HCT116 (cell line): ENCODE results near the gene AGBL3. TPM values are rescaled to one million over a fixed set of nuclear protein-coding genes. Genes with fewer than 3 reads are reported as not detected.
A peak's percentile ranks its signal among the peaks of the same experiment; 100 is the strongest.

Experiments
- ATAC-seq: fragments of 200-7000 bp; cut with Tn5 transposase; 2 replicates; pipeline ENCODE4 v1.9.1; 2020; ENCODE audit warnings: mild to moderate bottlenecking, moderate library complexity
- BruUV-seq: library from RNA; stranded (reverse); fragments of 400-500 nt; replicated peaks from 2 replicates; lab custom pipeline; 2021; lab: Mats Ljungman, UMichigan
- CTCF ChIA-PET: fragments of 300-600 bp; sonication (Branson Sonifier 250); formaldehyde crosslinking; loops from one replicate; lab custom pipeline; 2021; ENCODE audit warnings: antibody characterized with exemption; lab: Charles Lee
- POLR2A ChIA-PET: fragments of 300-600, 350-600 bp; sonication (Branson Sonifier 250); formaldehyde crosslinking; loops from one replicate; lab custom pipeline; 2021; ENCODE audit warnings: antibody characterized with exemption; lab: Charles Lee
- RAD21 ChIA-PET, 2 experiments: fragments of 300-600 bp; sonication (Branson Sonifier 250); formaldehyde crosslinking; loops; one replicate each; lab custom pipeline; 2023; ENCODE audit warnings: low total read pairs in 2 of 2; ENCODE audit not compliant: uncharacterized antibody in 2 of 2, unreplicated experiment in 2 of 2, low non-redundant PET in 1 of 2; lab: Charles Lee
- DNase-seq: peaks from one replicate; pipeline ENCODE4 v3.0.0-alpha.2; 2010; ENCODE audit warnings: low read depth, low spot score
- H2AFZ ChIP-seq: fragments of 200-600 bp; shearing (Covaris generic), sonication (generic); 2 replicates; pipeline ENCODE4 v1.6.1; 2017; ENCODE audit warnings: low read depth, mixed run types, mixed read lengths, antibody characterized with exemption, low read length; ENCODE audit not compliant: poor library complexity, severe bottlenecking
- H3K27ac ChIP-seq: 2 replicates; pipeline ENCODE4 v1.5.1; 2012; ENCODE audit warnings: low read depth, low read length
- H3K27me3 ChIP-seq: fragments of 200-600 bp; sonication (generic); 2 replicates; pipeline ENCODE4 v1.6.1; 2016; ENCODE audit warnings: mixed run types, low read length, mixed read lengths; ENCODE audit not compliant: insufficient read depth
- H3K36me3 ChIP-seq, 2 experiments: fragments of 200-500 bp in 1 of 2; fragments of 200-600 bp in 1 of 2; sonication (Bioruptor generic) in 1 of 2; sonication (generic) in 1 of 2; 2 replicates each; pipeline versions ENCODE4 v1.5.1 to v1.6.1; 2014 to 2016; ENCODE audit warnings: low read length in 2 of 2, inconsistent platforms in 1 of 2, mixed read lengths in 1 of 2, mixed run types in 1 of 2; ENCODE audit not compliant: insufficient read depth in 2 of 2, control insufficient read depth in 1 of 2
- H3K4me1 ChIP-seq, 2 experiments: fragments of 200-600 bp in 1 of 2; sonication (generic) in 1 of 2; 2 replicates each; pipeline versions ENCODE4 v1.5.1 to v1.6.1; 2012 to 2017; ENCODE audit warnings: low read length in 2 of 2, inconsistent platforms in 1 of 2, mild to moderate bottlenecking in 1 of 2, mixed read lengths in 1 of 2, mixed run types in 1 of 2, moderate library complexity in 1 of 2; ENCODE audit not compliant: insufficient read depth in 2 of 2, control insufficient read depth in 1 of 2
- H3K4me2 ChIP-seq: fragments of 200-600 bp; sonication (generic); 2 replicates; pipeline ENCODE4 v1.6.1; 2017; ENCODE audit warnings: mixed run types, low read length, mixed read lengths
- H3K4me3 ChIP-seq, 2 experiments: fragments of 200-600 bp in 1 of 2; sonication (generic) in 1 of 2; replicated peaks in 1 of 2; 2 replicates each; pipeline ENCODE4 v1.5.1; 2011 to 2016; ENCODE audit warnings: low read length in 2 of 2, control low read depth in 1 of 2, low read depth in 1 of 2, mild to moderate bottlenecking in 1 of 2, mixed read lengths in 1 of 2, mixed run types in 1 of 2
- H3K79me2 ChIP-seq: fragments of 200-600 bp; sonication (generic); 2 replicates; pipeline ENCODE4 v1.6.1; 2017; ENCODE audit warnings: mild to moderate bottlenecking, mixed run types, low read length, moderate library complexity, mixed read lengths; ENCODE audit not compliant: insufficient read depth
- H3K9ac ChIP-seq: fragments of 200-600 bp; sonication (generic); 2 replicates; pipeline ENCODE4 v1.6.1; 2016; ENCODE audit warnings: low read length, mixed read lengths
- H3K9me2 ChIP-seq: fragments of 200-600 bp; sonication (generic), shearing (Covaris generic); 2 replicates; pipeline ENCODE4 v1.6.1; 2017; ENCODE audit warnings: mixed run types, mild to moderate bottlenecking, moderate library complexity; ENCODE audit not compliant: insufficient read depth
- H3K9me3 ChIP-seq, 2 experiments: fragments of 200-500 bp in 1 of 2; fragments of 200-600 bp in 1 of 2; sonication (Bioruptor generic) in 1 of 2; sonication (generic) in 1 of 2; 2 replicates each; pipeline ENCODE4 v1.6.1; 2014 to 2017; ENCODE audit warnings: low read length in 2 of 2, mixed read lengths in 2 of 2, inconsistent platforms in 1 of 2, low read depth in 1 of 2, mild to moderate bottlenecking in 1 of 2, mixed run types in 1 of 2, moderate library complexity in 1 of 2; ENCODE audit not compliant: control insufficient read depth in 1 of 2, insufficient read depth in 1 of 2
- H4K20me1 ChIP-seq: fragments of 200-600 bp; sonication (generic), shearing (Covaris generic); 2 replicates; pipeline ENCODE4 v1.6.1; 2017; ENCODE audit warnings: mixed run types, mild to moderate bottlenecking, moderate library complexity; ENCODE audit not compliant: insufficient read depth
- ATF3 ChIP-seq: IDR thresholded peaks from 2 replicates; pipeline ENCODE4 v1.6.1; 2012
- CEBPB ChIP-seq: IDR thresholded peaks from 2 replicates; pipeline ENCODE4 v1.6.1; 2012; ENCODE audit warnings: low read depth
- CTCF ChIP-seq, 3 experiments: fragments of 200-600 bp in 1 of 3; sonication (generic) in 1 of 3; IDR thresholded peaks in 2 of 3; conservative IDR thresholded peaks in 1 of 3; 2 replicates each; pipeline ENCODE4 v1.5.1; 2012 to 2017; ENCODE audit warnings: low read depth in 2 of 3, low read length in 2 of 3, antibody characterized with exemption in 1 of 3, borderline replicate concordance in 1 of 3, control low read depth in 1 of 3, mild to moderate bottlenecking in 1 of 3, mixed read lengths in 1 of 3, mixed run types in 1 of 3, moderate library complexity in 1 of 3; ENCODE audit not compliant: insufficient read depth in 1 of 3
- EGR1 ChIP-seq: IDR thresholded peaks from 2 replicates; pipeline ENCODE4 v1.6.1; 2012; ENCODE audit warnings: low read depth
- EZH2phosphoT487 ChIP-seq: fragments of 200-600 bp; IDR thresholded peaks from 2 replicates; pipeline ENCODE4 v1.6.1; 2018; ENCODE audit warnings: antibody characterized with exemption, borderline replicate concordance
- JUND ChIP-seq: IDR thresholded peaks from 2 replicates; pipeline ENCODE4 v1.6.1; 2012
- MAX ChIP-seq: IDR thresholded peaks from 2 replicates; pipeline ENCODE4 v1.6.1; 2012
- POLR2AphosphoS5 ChIP-seq: IDR thresholded peaks from 2 replicates; pipeline ENCODE4 v1.6.1; 2011; ENCODE audit warnings: mild to moderate bottlenecking, low read depth, low read length, moderate library complexity
- RAD21 ChIP-seq: IDR thresholded peaks from 2 replicates; pipeline ENCODE4 v1.6.1; 2012; ENCODE audit warnings: low read depth, mild to moderate bottlenecking
- REST ChIP-seq: IDR thresholded peaks from 2 replicates; pipeline ENCODE4 v1.6.1; 2012; ENCODE audit warnings: low read depth
- SIN3A ChIP-seq: IDR thresholded peaks from 2 replicates; pipeline ENCODE4 v1.6.1; 2012; ENCODE audit warnings: low read depth
- SRF ChIP-seq: IDR thresholded peaks from 2 replicates; pipeline ENCODE4 v1.6.1; 2012; ENCODE audit warnings: low read depth
- TCF7L2 ChIP-seq: IDR thresholded peaks from 2 replicates; pipeline ENCODE4 v1.7.0; 2011; ENCODE audit warnings: borderline replicate concordance, inconsistent platforms; ENCODE audit not compliant: insufficient read depth, insufficient read length; ENCODE audit errors: extremely low read depth
- ZFX ChIP-seq: fragments of 450-650 bp; IDR thresholded peaks from 2 replicates; pipeline ENCODE4 v1.6.1; 2017
- ZNF274 ChIP-seq: fragments of 200-500 bp; sonication (Bioruptor generic); IDR thresholded peaks from 2 replicates; pipeline ENCODE4 v1.6.1; 2014; ENCODE audit warnings: mild to moderate bottlenecking, low read depth, low read length, inconsistent platforms
- intact Hi-C: fragments of 100-400 bp; cut with micrococcal nuclease; formaldehyde crosslinking; loops from 2 replicates; pipeline ENCODE4 v1.10.0; 2022
- total RNA-seq: library from RNA; stranded (reverse); gene quantifications from one replicate; pipeline ENCODE4 v1.2.1, GENCODE V29; 2021; ENCODE audit not compliant: unreplicated experiment

Gene AGBL3
- total RNA-seq, 1 experiment from 2014 or later: 1.9 TPM

GRCh38 chr7:135164357-135165061 lies 178.2 kb downstream of the AGBL3 start:
- H3K36me3 ChIP-seq: peaks cover 7 to 40% of the 10 kb centered on the region in 2 experiments; a peak in 2 of 4 replicates
- CTCF ChIA-PET: no interaction called here

GRCh38 chr7:135165862-135166261 lies 179.6 kb downstream of the AGBL3 start:
- Histone ChIP-seq H3K4me1 (peaks cover 2 to 20% of the 10 kb centered on the region in 2 experiments), H3K27me3 (no peaks in the 10 kb centered on the region), H3K79me2 (peaks cover 29% of the 10 kb centered on the region), H3K9me3 (no peaks in the 10 kb centered on the region), H3K27ac (no peak overlapping the region), H4K20me1 (peaks cover 3% of the 10 kb centered on the region; the same call in 1 of the 2 replicates), H3K4me3 (no peak overlapping the region), H3K9ac (no peak overlapping the region), H3K36me3 (peaks cover 7 to 40% of the 10 kb centered on the region in 2 experiments; a peak in 2 of 4 replicates), H3K9me2 (no peaks in the 10 kb centered on the region), H2AFZ (no peak overlapping the region), H3K4me2 (no peak overlapping the region)
- intact Hi-C loops: loop anchor here (10.0 kb wide), 2 partner anchors 271 to 471 kb away; no protein-coding TSS in a partner anchor
- DNase-seq (no peak), ATAC-seq (no peak)
- CTCF ChIA-PET: no interaction called here
- RAD21 ChIA-PET: no interaction called here
- POLR2A ChIA-PET: no interaction called here
- no TSS peak for BruUV-seq
- TF ChIP-seq CTCF (IDR thresholded peaks at IDR 0.05 in 2 of 3, conservative IDR thresholded peaks at IDR 0.05 in 1 of 3; ENCODE audit: borderline replicate concordance in 1 of 3, insufficient read depth in 1 of 3, low read depth in 2 of 3, low read length in 2 of 3): no peak
- TF ChIP-seq SIN3A: no peak
- no peak for TF ChIP-seq REST
- TF ChIP-seq EGR1: no peak
- TF ChIP-seq SRF: no peak
- TF ChIP-seq RAD21: no peak
- no peak for TF ChIP-seq ATF3
- no peak for TF ChIP-seq ZNF274
- TF ChIP-seq EZH2phosphoT487: no peak

More at GRCh38 chr7:135164357-135165061, 178.2 kb downstream of the AGBL3 start:
- Histone ChIP-seq H3K27me3 (no peaks in the 10 kb centered on the region), H3K79me2 (peaks cover 21% of the 10 kb centered on the region), H3K9me2 (no peaks in the 10 kb centered on the region), H3K9ac (no peak overlapping the region), H3K4me2 (no peak overlapping the region), H2AFZ (no peak overlapping the region), H3K4me1 (peaks cover 16 to 32% of the 10 kb centered on the region in 2 experiments), H3K4me3 (no peak overlapping the region), H3K9me3 (no peaks in the 10 kb centered on the region), H4K20me1 (peaks cover 3% of the 10 kb centered on the region; the same call in 1 of the 2 replicates), H3K27ac (no peak overlapping the region)
- BruUV-seq: no TSS peak
- no peak for ATAC-seq
- no peak for DNase-seq
- TF ChIP-seq EGR1 (no peak), POLR2AphosphoS5 (peak; percentile 12), JUND (no peak), ZFX (no peak), CEBPB (no peak), SIN3A (no peak), MAX (no peak), TCF7L2 (no peak)
- intact Hi-C loops: loop anchor here (10.0 kb wide), 2 partner anchors 270 to 470 kb away; no protein-coding TSS in a partner anchor
- ChIA-PET RAD21 (no interaction called here), POLR2A (interaction anchor here (0.7 kb wide), 1 partner anchor 178 kb away, joined by 3 read pairs; the partner anchor contains the start of gene AGBL3)
